Activated CD4-positive, alpha-beta T cell treated with anti-CD3 and anti-CD28 coated beads for 24 hours (primary cell): ENCODE data around the gene FYCO1.
"Not testable (repeated sequence)": the region's sequence is repeated elsewhere in the genome, so short reads cannot be mapped to it uniquely, and the experiment has no call there.

Experiments used
- DNase-seq, 2 donors: peaks; one replicate each; pipeline ENCODE4 v3.0.0-alpha.2; 2020; ENCODE audit warnings: low read depth in 2 of 2

FYCO1 gene

DNA sequence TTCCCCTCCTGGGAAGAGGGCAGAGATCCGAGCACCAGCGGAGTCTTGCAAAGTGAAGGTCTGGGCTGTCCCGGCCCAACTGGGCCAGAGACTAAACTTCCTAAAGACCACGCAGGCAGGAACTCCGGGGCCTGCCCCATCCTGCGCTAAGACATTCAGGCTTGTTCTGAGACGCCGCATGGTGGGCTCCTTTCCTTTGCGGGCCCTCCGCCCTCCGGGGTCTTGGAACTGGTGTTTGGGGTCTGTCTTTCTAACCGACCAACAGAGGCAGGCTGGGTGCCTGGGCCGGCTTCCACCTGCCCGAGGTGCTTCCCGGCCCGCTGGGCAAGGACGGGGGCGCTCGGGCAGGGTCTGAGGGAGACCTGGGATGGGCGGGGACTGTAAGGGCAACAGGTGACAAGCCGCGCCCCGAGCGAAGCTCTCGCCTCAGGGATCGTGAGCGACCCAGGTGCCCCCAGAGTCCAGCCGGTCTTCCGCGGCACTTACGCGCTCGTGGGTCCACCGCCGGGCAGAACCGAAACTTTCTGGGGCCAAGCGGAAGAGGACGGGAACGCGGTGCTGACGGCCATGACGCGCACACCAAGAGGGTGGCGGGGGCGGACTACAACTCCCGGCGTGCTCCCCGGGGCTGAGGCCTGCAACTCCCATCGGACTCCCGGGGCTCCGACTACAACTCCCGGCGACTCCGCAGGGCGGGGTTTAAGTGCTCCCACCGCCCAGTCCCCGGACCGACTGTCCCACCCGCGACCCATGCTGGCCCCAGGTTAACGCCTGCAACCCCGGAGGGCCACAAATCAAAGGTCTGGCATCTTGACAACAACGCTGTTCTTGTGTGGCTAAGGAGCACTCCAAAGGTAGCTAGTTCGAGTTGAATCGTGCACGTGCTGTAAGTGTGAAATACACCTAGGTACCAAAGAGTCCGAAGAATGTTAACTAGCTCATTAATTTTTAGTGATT is at the start of gene FYCO1:
TSS of gene FYCO1 (minus strand) at position 589 of the 957 bp plus-strand sequence. CDS start 10,914 bp downstream, outside the sequence.
- peak; percentile 74 to 83 for DNase-seq

DNA sequence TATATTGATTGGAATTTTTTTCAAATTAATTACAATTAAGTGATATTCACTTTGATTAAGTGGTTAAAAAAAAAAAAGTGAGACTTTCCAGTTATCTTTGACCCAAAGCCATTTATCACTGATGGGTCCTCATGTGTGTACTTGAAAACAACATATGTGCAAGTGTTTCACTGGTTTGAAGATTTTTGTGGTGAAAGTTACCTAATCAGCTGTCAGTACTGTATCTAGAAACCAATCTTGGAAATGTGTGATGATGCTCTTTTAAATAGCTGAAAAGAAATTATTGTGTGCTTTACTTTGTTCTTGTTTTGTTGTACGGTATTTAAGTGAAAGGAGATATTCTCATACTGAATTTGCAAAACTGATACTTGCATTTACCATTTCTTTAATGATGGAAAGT is 43.3 kb upstream of the FYCO1 start:
- no peak for DNase-seq

DNA sequence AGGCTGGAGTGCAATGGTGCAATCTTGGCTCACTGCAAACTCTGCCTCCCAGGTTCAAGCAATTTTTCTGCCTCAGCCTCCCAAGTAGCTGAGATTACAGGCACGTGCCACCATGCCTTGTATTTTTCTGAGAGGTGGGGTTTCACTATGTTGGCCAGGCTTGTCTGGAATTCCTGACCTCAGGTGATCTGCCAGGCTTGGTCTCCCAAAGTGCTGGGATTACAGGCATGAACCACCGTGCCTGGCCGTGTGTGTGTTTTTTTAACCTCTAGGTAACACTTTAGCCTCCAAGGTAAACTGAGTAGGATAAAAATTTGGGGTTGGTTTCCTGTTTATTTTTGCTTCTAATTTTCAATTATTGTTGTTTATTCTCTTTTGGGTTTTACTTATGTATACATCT is 42.4 kb upstream of the FYCO1 start:
- not testable (repeated sequence) for DNase-seq

DNA sequence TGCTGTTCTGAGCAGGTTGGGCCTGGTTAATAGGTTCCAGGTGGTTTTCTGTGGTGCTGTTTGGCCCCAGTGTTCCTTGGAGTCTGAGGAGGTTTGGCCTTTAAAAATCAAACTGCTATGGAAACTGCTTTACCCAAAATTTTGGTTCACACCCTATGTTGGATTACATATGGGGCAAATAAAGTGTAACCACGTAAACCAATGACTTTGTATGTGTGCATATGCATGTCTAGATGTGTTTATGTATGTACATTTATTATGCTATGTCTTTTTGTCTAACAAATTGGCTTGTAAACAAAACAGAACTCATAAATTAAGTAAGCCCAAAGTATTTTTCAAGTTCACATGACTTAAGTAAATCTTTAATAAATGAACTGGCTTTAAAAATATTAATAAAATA is 40.6 kb upstream of the FYCO1 start:
- DNase-seq: no peak

DNA sequence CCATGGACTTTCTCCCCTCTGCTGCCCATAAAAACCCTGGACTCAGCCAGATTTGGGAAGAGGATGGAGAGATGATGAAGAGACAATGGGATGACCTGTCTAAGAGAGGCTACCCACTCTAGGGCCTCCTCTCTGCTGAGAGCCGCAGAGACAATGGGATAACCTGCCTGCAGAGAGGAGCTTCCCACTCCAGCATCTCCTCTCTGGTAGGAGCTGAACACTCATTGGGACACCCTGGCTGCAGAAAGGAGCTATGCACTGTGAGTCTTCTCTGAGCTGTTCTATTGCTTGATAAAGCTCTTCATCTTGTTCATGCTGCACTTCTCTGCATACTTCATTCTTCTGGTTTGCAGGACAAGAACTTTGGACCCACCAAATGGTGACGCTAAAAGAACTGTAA is 36.1 kb upstream of the FYCO1 start:
- DNase-seq: no peak

DNA sequence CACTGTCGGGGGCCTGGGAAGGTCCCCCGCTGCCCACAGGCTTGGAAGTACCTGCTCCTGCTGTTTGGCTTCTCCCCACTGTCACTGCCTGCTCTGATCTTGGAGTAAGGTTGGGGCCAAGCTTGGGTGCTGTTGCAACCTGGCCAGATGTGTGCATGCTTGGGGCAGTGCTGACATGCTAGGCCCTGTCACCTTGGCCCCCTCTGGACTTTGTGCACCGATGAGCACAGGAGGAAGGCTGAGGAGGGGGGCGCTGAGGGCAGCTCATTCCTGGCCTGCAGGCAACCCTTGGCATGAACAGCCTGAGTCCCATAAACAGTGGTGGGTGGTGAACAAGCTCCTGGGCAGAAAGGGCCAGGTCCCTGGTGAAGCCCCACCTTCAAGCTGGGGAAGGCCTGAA is 35.6 kb upstream of the FYCO1 start:
- DNase-seq: no peak

DNA sequence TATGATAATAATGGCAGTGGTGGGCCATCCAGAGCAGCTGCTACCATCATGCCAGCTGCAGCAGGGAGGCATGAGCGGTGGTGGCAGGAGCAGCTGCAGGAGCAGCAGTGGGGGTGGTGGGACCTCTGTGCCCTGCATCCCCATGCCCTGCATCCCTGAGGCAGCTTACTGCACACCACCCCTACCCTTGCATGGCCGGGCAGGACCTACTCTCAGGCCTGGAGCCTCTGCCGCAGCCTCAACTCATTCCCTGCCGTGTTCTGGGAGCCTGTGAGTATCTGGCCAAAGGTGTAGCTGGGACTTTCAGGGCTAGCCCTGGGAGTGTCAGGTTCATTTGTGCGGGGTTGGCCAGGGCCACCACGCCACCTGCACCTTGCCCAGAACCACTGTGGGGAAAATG is 35.0 kb upstream of the FYCO1 start:
- DNase-seq: no peak

DNA sequence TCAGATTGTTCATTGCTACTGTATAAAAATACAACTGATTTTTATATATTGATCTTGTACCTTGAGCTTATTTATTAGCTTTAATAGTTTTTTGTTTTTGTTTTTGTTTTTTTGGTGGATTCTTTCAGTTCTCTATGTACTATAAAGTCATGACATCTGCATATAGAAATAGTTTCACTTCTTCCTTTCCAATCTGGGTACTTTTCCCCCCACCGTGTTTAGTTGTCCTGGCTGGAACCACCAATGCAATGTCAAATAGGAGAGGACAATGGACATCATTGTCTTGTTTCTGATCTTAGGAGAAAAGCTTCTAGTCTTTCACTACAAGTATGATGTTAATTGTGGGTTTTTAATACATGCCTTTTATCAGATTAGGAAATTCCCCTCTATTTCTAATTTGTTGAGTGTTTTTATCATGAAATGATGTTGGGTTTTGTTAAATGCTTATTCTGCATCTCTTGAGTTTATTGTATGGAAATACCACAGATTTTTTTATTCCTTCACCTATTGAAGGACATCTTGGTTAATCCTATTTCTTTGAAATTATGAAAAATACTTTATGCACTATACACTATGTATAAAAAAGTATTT is 34.4 kb upstream of the FYCO1 start:
- DNase-seq: no peak

DNA sequence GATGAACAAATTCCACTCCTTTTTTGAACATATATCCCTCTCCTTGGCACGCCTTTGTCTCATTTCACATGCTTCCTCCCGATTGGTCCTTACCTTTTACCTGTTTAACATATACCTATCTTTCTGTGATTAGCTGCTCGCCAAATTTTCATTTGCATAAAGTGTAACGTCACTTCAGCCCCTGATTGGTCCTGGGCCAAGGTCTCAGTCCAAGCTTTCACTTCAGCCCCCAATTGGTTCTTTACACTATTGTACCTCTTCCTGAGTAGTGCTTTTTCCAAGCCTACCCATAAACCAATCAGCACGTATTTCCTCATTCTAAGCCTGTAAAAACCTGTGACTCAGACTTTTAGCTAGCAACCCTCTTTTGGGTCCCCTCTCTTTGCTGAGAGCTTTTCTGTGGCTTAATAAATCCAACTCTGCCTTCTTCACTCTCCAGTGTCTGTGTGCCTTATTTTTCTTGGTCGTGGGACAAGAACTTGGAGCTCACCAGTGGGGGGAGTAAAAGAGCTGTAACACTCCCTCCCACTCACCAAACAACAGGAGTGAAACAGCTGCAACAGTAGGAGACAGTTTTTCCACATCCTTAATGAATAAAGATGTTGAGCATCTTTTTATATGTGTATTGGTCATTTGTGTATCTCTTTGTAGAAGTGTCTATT is 32.2 kb upstream of the FYCO1 start:
- DNase-seq: no peak

DNA sequence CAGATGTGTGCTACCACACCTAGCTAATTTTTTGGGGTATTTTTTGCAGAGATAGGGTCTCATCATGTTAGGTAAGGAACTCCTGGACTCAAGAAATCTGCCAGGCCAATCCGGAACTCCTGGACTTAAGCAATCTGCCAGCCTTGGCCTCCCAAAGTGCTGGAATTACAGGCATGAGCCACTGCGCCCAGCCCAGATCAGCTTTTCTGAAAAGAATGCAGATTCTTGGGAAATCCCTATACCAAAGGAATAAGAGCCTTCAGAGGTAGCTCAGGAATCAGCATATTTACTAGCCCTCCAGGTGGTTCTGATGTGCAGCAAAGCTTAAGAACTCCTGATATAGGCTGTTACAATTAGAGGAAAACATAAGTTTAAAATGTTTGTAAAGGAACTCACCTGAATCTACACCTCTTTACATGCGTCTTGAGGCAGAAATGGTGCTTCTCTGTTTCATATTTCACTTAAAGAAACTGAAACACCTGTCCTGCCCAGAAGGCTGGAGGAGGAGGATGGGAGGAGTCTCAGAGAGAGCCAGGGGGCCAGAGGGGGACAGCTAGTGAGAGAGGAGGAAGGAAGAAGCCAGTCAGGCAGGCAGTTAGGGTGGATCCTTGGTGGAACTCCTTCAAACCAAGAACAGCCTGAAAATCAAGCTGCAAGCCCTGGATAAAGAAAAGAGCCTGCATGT is 31.5 kb upstream of the FYCO1 start, which contains the start of gene XCR1:
TSS of gene XCR1 (minus strand) at position 463 of the 685 bp plus-strand sequence. CDS start 5,536 bp downstream, outside the sequence.
- DNase-seq: no peak

DNA sequence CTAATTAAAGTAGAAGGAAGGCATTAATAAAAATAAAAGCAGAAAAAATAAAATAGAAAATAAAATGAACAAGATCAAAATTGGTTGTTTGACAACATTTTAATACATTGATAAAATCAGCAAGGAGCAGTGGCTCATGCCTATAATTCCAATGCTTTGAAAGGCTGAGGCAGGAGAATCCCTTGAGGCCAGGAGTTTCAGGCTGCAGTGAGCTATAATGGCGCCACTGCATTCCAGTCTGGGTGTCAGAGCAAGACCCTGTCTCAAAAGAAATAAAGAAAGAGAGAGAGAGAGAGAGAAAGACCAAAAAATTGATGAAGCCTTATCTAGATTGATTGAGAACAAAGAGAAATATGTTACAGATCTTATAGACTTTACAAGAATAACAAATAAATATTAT is 29.5 kb upstream of the FYCO1 start:
- DNase-seq: no peak

DNA sequence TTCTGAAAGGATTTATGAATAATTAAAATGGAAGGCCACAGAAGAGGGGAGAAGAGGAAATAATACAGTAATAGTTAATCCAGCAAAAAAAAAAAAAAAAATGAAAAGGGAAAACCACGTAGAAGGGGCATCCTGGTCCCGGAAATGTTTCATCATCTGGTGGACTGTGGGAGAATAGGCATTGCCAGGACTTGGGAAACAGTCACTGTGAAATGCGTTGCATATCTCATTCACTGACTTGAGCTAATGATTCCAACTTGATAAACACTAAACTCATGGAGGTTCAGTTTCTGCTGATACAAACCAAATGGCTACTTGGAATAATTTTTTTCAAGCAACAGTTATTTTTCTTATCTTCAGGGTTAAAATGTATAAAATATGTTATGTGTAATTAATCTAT is 28.5 kb upstream of the FYCO1 start:
- no peak for DNase-seq

DNA sequence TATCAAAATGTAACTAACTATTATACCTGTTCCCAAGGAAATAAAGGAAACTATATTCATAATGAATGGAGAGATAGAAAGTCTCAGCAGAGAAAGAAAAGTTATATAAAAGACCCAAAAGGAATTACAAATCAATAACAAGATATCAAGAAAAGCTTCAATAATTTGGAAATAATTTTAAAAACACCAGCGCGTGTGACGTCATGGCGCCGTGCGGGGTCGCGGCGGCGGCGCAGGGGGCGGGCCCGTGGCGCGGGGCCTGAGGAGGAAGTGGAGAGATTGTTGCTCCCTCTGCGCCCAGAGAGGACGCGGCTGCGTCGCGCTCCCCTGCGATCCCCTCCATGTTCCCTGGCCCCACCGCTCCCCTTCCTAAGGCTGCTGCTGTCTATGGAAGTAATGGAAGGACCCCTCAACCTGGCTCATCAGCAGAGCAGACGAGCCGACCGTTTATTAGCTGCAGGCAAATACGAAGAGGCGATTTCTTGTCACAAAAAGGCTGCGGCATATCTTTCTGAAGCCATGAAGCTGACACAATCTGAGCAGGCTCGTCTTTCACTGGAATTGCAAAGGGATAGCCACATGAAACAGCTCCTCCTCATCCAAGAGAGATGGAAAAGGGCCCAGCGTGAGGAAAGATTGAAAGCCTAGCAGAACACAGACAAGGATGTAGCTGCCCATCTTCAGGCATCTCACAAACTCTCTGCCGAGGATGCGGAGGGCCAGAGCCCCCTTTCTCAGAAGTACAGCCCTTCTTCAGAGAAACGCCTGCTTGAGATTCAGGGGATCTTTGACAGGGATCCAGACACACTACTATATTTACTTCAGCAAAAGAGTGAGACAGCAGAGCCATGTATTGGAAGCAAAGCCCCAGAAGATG is 27.5 kb upstream of the FYCO1 start:
- no peak for DNase-seq

DNA sequence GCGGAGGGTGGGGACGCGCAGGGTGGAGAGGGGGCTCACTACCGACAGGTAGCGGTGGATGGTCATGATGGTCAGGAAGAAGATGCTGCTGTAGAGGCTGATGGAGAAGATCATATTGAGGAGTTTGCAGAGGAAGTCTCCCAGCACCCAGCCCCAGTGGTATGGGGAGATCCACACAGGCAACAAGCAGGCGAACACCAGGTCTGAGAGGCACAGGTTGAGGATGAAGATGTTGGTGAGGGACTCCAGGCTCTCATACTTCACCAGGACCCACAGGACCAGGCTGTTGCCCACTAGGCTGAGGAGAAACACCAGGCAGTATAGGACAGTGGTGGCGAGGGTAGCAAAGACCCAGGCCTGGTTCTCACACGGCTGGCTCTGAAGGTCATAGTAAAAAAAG is 25.9 kb upstream of the FYCO1 start:
- no peak for DNase-seq

DNA sequence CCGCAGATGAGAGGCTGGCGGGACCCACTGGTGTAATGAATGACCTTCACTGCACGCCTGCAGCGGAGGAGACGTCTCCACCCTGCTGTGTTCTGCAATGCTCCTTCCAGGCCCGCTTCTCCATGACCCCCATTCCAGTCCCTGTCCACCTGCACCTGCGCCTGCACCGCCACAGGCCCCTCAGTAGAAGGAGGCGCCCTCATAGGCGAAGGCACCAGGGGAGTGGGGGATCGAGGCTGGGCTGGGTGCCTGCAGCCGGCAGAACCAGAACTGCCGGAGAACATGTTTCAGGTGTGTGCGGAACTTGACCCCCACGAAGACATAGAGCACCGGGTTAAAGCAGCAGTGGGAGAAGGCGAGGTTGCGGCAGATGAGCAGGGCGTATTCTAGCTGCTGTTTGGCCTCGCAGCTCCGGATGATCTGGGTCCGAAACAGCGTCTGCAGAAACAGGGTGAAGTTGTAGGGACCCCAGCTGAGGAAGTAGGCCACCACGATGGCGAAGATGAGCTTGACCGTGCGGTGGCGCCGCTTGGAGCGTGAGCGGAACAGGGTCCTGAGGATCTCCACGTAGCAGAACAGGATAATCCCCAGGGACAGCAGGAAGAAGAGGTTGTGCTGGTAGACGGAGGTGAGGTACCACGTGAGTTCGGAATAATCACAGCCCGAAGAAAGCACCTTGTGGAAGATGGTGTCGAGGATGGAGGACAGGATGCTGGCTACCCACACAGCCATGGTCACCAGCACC is 25.3 kb upstream of the FYCO1 start:
- no peak for DNase-seq

DNA sequence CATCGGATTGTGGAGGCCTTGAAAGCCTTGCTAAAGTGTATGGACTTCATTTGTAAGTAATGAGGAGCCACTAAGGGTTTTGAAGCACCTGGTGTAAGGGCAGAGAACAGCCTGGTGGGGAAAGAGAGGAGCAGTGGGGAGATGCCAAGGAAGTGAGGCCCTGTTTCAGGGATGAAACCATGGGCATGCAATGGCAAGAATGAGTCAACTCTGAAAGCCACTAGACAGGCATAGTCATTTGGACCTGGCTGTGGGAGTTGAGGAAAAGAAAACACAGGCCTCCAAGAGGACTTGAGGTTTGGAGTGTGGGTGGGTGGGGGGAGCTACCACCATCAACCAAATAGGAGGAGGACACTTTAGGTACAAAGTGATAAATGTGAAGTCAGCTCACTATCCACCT is 24.1 kb upstream of the FYCO1 start:
- peak in 1 of 2 donors; percentile 10 for DNase-seq

DNA sequence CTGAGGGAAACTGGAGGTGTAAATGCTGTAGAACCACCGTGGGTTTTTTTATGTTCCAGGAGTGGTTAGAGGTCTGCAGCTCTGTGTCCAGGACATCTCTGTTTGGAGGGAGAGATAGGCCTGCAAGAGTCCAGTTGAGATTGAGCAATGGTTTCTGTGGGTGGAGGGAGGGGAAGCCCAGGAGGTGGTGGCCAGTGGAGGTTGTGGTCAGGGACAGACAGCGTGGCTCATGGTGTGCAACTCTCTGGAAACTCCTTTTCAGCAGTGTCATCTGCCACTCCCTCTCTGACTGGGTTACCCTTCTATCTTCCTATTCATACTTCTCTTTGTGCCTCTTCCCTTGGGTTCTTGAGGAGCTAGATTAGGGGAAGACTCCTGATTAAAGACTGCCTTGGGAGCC is 22.1 kb upstream of the FYCO1 start:
- DNase-seq: no peak

DNA sequence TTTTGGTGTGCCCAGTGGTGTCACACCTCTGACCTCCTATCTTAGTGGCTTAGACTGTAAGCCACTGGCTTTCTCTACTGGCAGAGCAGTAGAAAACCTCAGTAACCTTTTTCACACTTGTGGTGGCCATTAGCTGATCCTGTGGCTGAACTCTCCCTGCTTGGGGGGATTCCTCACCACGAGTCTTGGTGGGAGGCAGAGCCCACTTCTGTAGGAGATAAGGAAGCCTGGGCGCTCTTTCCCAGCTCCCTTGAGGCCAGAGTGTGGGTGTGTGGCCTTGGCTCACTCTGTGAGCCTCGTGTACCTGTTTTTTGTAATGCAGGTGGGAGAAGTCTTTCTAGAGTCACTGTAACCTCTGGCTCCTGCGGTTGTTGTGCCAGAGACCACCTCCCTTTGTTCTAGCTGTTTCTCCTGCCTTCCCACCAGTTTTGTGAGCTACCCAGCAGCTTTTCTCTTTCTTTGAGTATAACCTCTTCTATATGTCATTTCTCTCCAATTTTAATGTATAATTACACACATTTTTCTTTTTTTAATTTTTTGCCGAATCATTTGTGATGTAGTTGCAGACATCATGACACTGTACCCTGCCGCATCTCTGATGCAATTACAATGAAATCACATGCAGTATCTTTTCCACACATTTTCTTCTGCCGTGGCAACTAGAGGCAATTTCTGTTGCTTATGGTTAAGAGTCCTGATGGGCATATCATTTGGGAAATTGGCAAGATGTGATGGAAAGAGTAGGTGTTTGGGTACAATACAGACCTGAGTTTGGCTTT is 17.9 kb upstream of the FYCO1 start:
- DNase-seq: no peak

DNA sequence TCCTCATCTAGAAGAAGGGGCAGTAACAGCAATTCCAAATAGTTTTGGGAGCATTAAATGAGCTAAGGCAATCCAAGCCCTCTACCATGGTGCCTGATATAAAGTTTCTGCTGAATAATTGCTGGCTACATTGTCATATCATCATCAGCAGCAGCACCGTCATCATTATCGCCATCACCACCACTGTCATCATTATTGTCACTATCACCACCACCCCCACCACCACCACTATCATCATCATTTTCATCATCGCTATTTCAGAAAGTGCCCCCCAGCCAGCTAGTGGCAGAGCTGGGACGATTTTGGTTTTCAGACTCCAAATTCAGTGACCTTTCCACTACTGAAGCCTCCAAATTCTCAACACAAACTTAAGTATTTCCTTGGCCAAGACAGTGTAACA is 16.6 kb upstream of the FYCO1 start:
- no peak for DNase-seq
